ENCODE data around the gene RERG.

RERG gene

GRCh38 chr12:15146585-15146984 is 74.6 kb downstream of the RERG start:
- TF ChIP-seq, protein P1, sequence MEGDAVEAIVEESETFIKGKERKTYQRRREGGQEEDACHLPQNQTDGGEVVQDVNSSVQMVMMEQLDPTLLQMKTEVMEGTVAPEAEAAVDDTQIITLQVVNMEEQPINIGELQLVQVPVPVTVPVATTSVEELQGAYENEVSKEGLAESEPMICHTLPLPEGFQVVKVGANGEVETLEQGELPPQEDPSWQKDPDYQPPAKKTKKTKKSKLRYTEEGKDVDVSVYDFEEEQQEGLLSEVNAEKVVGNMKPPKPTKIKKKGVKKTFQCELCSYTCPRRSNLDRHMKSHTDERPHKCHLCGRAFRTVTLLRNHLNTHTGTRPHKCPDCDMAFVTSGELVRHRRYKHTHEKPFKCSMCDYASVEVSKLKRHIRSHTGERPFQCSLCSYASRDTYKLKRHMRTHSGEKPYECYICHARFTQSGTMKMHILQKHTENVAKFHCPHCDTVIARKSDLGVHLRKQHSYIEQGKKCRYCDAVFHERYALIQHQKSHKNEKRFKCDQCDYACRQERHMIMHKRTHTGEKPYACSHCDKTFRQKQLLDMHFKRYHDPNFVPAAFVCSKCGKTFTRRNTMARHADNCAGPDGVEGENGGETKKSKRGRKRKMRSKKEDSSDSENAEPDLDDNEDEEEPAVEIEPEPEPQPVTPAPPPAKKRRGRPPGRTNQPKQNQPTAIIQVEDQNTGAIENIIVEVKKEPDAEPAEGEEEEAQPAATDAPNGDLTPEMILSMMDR (IDR thresholded peaks at IDR 0.05) = no peak
- TF ChIP-seq ZFX (IDR thresholded peaks at IDR 0.05; ENCODE audit: borderline replicate concordance) = no peak
- H3K27ac ChIP-seq = no peak overlapping the region

- TF ChIP-seq, protein P1 (IDR thresholded peaks at IDR 0.05) = no peak
- no peak for TF ChIP-seq ZFX (IDR thresholded peaks at IDR 0.05; ENCODE audit: borderline replicate concordance)
- no peak overlapping the region for H3K27ac ChIP-seq
Measured at GRCh38 chr12:15143467-15143866, 77.8 kb downstream of the RERG start.

- TF ChIP-seq ZFX (IDR thresholded peaks at IDR 0.05; ENCODE audit: borderline replicate concordance) = no peak
- TF ChIP-seq, protein P1 (IDR thresholded peaks at IDR 0.05) = no peak
Measured at GRCh38 chr12:15142711-15143110, 78.5 kb downstream of the RERG start.

DNA sequence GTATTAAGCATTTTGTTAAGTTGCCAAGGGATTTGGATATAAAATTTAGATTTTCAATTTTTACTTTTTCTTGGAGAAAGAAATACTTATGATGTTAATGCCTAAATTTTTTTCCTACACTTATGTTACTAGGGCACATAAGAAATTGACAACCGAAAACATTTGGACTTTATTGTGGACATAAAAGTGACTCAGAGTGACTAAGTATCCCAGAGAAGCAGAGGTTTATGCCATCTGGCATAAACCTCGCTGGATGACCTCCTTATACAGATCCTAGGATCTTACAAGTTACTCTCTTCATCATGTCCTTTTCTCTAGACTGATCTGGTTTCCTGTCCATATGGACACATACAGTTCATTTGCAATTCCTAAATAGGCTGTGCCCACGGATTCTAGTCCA is 89.8 kb downstream of the RERG start:
- H3K27ac ChIP-seq = no peak overlapping the region
- TF ChIP-seq, protein P1 (IDR thresholded peaks at IDR 0.05) = no peak
- no peak for TF ChIP-seq ZFX (IDR thresholded peaks at IDR 0.05; ENCODE audit: borderline replicate concordance)

More at GRCh38 chr12:15142711-15143110, 78.5 kb downstream of the RERG start:
- no peak overlapping the region for H3K27ac ChIP-seq

DNA sequence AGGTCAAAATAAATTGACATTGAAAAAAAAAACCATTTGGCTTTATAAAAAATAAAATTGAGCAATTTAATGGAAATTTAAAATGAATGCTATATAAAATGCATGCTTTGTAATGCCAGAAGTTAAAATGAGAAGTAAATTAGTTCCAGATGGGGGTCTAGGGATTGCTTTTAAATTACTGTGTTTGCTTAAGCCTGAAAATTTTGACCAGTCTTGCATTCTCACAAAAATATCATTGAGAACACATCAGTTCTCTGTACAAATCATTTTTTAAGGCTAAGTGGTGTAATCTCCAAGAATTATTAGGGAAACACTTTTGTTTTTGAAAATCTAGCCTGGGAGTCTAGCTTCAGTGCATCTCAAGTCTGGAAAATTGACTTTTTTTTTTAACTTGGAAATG is 90.7 kb downstream of the RERG start:
- H3K27ac ChIP-seq = no peak overlapping the region
- TF ChIP-seq ZFX (IDR thresholded peaks at IDR 0.05; ENCODE audit: borderline replicate concordance) = no peak
- TF ChIP-seq, protein P1 (IDR thresholded peaks at IDR 0.05) = no peak

- H3K27ac ChIP-seq = no peak overlapping the region
- TF ChIP-seq, protein P1 (IDR thresholded peaks at IDR 0.05) = no peak
- TF ChIP-seq ZFX (IDR thresholded peaks at IDR 0.05; ENCODE audit: borderline replicate concordance) = no peak
Measured at GRCh38 chr12:15123401-15123800, 97.8 kb downstream of the RERG start.

DNA sequence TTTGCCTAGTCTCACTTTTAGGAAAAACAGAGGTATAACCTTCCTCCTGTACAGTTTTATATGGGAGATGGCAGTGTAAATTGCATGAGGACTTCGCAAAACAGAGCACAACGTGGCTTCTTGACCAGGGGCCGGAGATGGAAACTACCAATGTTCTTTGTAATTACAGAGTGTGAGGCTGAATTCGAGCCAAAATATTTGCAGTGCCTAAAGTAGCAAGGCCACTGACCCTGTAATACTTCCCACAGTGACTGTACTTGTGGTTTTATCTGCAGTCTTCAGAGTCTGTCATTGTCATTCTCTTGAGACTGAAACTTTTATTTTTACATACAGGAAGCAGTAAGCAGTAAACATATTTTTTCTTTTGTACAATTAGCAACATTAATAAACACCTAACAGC is 98.9 kb downstream of the RERG start:
- no peak overlapping the region for H3K27ac ChIP-seq
- TF ChIP-seq, protein P1 (IDR thresholded peaks at IDR 0.05) = no peak
- no peak for TF ChIP-seq ZFX (IDR thresholded peaks at IDR 0.05; ENCODE audit: borderline replicate concordance)
